Fibroblast of lung (primary cell): ENCODE measurements around the gene DPP10. TPM values are rescaled to one million over a fixed set of nuclear protein-coding genes. Genes with fewer than 3 reads are reported as not detected.

Experiments used
- DNase-seq, 2 donors: peaks; one replicate each; pipeline versions ENCODE4 v3.0.0 to v3.0.0-alpha.2; 2010; ENCODE audit warnings: low read depth in 2 of 2
- H2AFZ ChIP-seq: 2 replicates; pipeline ENCODE4 v1.5.1; 2012; ENCODE audit warnings: low read length, control low read depth, inconsistent platforms
- H3K27ac ChIP-seq: 2 replicates; pipeline ENCODE4 v1.5.1; 2011; ENCODE audit warnings: low read length, control low read depth; ENCODE audit not compliant: insufficient read depth
- H3K27me3 ChIP-seq: 2 replicates; pipeline ENCODE4 v1.5.1; 2011; ENCODE audit warnings: mild to moderate bottlenecking, low read length; ENCODE audit not compliant: control insufficient read depth, insufficient read depth
- H3K36me3 ChIP-seq: 2 replicates; pipeline ENCODE4 v1.5.1; 2011; ENCODE audit warnings: low read length; ENCODE audit not compliant: control insufficient read depth, insufficient read depth
- H3K4me1 ChIP-seq: 2 replicates; pipeline ENCODE4 v1.5.1; 2011; ENCODE audit warnings: low read length; ENCODE audit not compliant: control insufficient read depth, insufficient read depth; ENCODE audit errors: extremely low read depth
- H3K4me2 ChIP-seq: 2 replicates; pipeline ENCODE4 v1.5.1; 2011; ENCODE audit warnings: low read length, control low read depth; ENCODE audit not compliant: insufficient read depth; ENCODE audit errors: extremely low read depth
- H3K4me3 ChIP-seq, 4 experiments: fragments of 200-600 bp in 1 of 4; sonication (generic) in 1 of 4; replicated peaks in 1 of 4; 2 replicates each; pipeline ENCODE4 v1.5.1; 2011 to 2016; ENCODE audit warnings: low read length in 4 of 4, low read depth in 3 of 4, mild to moderate bottlenecking in 3 of 4, control low read depth in 2 of 4, inconsistent platforms in 1 of 4, mixed read lengths in 1 of 4; ENCODE audit not compliant: insufficient read depth in 1 of 4; ENCODE audit errors: control extremely low read depth in 1 of 4
- H3K79me2 ChIP-seq: 2 replicates; pipeline ENCODE4 v1.5.1; 2012; ENCODE audit warnings: mild to moderate bottlenecking, low read length, inconsistent platforms; ENCODE audit not compliant: control insufficient read depth, insufficient read depth
- H3K9ac ChIP-seq: 2 replicates; pipeline ENCODE4 v1.5.1; 2011; ENCODE audit warnings: mild to moderate bottlenecking, low read length, control low read depth; ENCODE audit not compliant: insufficient read depth
- H3K9me3 ChIP-seq: 2 replicates; pipeline ENCODE4 v1.5.1; 2012; ENCODE audit warnings: low read depth, low read length; ENCODE audit not compliant: control insufficient read depth, insufficient read depth
- H4K20me1 ChIP-seq: 2 replicates; pipeline ENCODE4 v1.5.1; 2011; ENCODE audit warnings: low read length; ENCODE audit not compliant: control insufficient read depth, insufficient read depth; ENCODE audit errors: extremely low read depth
- CTCF ChIP-seq, 2 donors: IDR thresholded peaks in 1 of 2; conservative IDR thresholded peaks in 1 of 2; 1 replicate in 1 of 2; 2 replicates in 1 of 2; pipeline ENCODE4 v1.5.1; 2011 to 2012; ENCODE audit warnings: low read length in 2 of 2, control low read depth in 1 of 2, inconsistent platforms in 1 of 2, low read depth in 1 of 2, mild to moderate bottlenecking in 1 of 2
- EZH2 ChIP-seq: IDR thresholded peaks from 2 replicates; pipeline ENCODE4 v1.5.1; 2012; ENCODE audit warnings: low read length, control low read depth, mild to moderate bottlenecking; ENCODE audit errors: missing control alignments
- polyA plus RNA-seq, 2 donors: library from polyadenylated mRNA; depleted of rRNA in 1 of 2; stranded (reverse) in 1 of 2; unstranded in 1 of 2; fragments of >200 nt; gene quantifications; 2 replicates each; pipeline ENCODE4 v1.2.1, GENCODE V29; 2011 to 2012; ENCODE audit warnings: missing spikeins in 1 of 2
- total RNA-seq: library from RNA; depleted of rRNA; stranded (reverse); fragments of >200 nt; gene quantifications from 2 replicates; pipeline ENCODE4 v1.2.1, GENCODE V29; 2014

DPP10 gene
- total and polyA plus RNA-seq, 2 donors (not counting 1 experiment from before 2014, with no cell fraction given) = not detected

DNA sequence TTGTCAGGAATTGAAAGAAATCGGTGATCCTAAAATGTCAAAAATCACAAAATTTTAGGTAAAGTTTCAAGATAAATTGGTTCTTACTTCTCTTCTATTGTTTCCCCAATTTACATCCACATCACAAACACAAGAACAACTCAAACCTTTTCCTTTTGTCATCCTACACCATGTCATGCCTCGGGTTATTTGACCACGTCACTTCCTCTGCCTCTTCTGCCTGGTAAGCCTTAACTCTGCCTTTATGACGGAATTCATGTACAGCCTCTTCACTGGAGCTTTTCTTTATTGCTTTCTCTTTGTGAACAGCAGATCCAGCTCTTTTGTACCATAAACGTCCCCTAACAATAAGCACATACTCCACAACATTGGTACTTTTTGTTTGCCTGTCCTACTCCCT is 258.0 kb downstream of the DPP10 start:
- Histone ChIP-seq H3K27ac (no peak overlapping the region), H3K4me2 (no peak overlapping the region), H3K79me2 (no peaks in the 10 kb centered on the region), H2AFZ (no peak overlapping the region), H3K27me3 (no peaks in the 10 kb centered on the region), H3K4me3 (no peak overlapping the region), H3K4me1 (no peaks in the 10 kb centered on the region), H4K20me1 (no peaks in the 10 kb centered on the region), H3K9ac (no peak overlapping the region), H3K9me3 (no peaks in the 10 kb centered on the region), H3K36me3 (no peaks in the 10 kb centered on the region)
- no peak for DNase-seq
- TF ChIP-seq EZH2 (no peak), CTCF (conservative IDR thresholded peaks at IDR 0.05 in 1 of 2, IDR thresholded peaks at IDR 0.05 in 1 of 2; ENCODE audit: low read depth in 1 of 2, low read length in 2 of 2) (no peak)

- TF ChIP-seq EZH2 = no peak
- no peak for TF ChIP-seq CTCF (conservative IDR thresholded peaks at IDR 0.05 in 1 of 2, IDR thresholded peaks at IDR 0.05 in 1 of 2; ENCODE audit: low read depth in 1 of 2, low read length in 2 of 2)
Observed at GRCh38 chr2:114709936-114710850, 267.8 kb downstream of the DPP10 start.

DNA sequence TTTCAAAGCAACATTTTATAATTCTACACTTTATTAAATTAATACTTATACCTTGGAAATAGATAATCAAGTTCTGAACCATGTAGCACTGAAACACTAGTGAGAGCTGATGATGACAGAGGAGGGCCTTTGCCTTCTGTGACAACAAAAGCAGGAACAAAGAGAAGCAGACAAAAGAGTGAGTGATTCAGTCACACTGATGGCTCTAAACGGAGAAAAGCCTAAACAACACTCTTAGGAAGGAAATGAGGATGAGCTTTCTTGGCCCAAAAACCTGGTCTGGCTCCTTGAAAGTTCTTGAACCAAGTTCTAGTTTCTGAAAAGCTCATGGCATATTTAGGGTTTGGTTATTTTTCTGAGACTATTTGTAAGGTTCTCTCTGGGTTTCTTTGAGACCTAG is 271.9 kb downstream of the DPP10 start:
- Histone ChIP-seq H3K79me2 (no peaks in the 10 kb centered on the region), H4K20me1 (no peaks in the 10 kb centered on the region), H3K27ac (no peak overlapping the region), H2AFZ (no peak overlapping the region), H3K9me3 (no peaks in the 10 kb centered on the region), H3K9ac (no peak overlapping the region), H3K36me3 (no peaks in the 10 kb centered on the region), H3K4me2 (no peak overlapping the region), H3K27me3 (no peaks in the 10 kb centered on the region), H3K4me1 (no peaks in the 10 kb centered on the region), H3K4me3 (no peak overlapping the region)
- TF ChIP-seq EZH2 (no peak), CTCF (conservative IDR thresholded peaks at IDR 0.05 in 1 of 2, IDR thresholded peaks at IDR 0.05 in 1 of 2; ENCODE audit: low read depth in 1 of 2, low read length in 2 of 2) (no peak)
- no peak for DNase-seq

More at GRCh38 chr2:114709936-114710850, 267.8 kb downstream of the DPP10 start:
- no peaks in the 10 kb centered on the region for H3K27me3 ChIP-seq
- H3K9me3 ChIP-seq = no peaks in the 10 kb centered on the region
- H3K9ac ChIP-seq = no peak overlapping the region
- DNase-seq = no peak
- no peaks in the 10 kb centered on the region for H3K36me3 ChIP-seq
- no peak overlapping the region for H3K4me2 ChIP-seq
- no peak overlapping the region for H3K27ac ChIP-seq
- no peak overlapping the region for H3K4me3 ChIP-seq
- H3K4me1 ChIP-seq = no peaks in the 10 kb centered on the region
- no peaks in the 10 kb centered on the region for H3K79me2 ChIP-seq
- no peaks in the 10 kb centered on the region for H4K20me1 ChIP-seq
- H2AFZ ChIP-seq = no peak overlapping the region
